HG03196 (cell line): Measurements from ENCODE around the gene OGG1.

ENCODE experiments used
- ATAC-seq: cut with Tn5 transposase; IDR thresholded peaks from one replicate; pipeline ENCODE4 v1.9.1; 2021; ENCODE audit not compliant: unreplicated experiment

OGG1 gene

DNA sequence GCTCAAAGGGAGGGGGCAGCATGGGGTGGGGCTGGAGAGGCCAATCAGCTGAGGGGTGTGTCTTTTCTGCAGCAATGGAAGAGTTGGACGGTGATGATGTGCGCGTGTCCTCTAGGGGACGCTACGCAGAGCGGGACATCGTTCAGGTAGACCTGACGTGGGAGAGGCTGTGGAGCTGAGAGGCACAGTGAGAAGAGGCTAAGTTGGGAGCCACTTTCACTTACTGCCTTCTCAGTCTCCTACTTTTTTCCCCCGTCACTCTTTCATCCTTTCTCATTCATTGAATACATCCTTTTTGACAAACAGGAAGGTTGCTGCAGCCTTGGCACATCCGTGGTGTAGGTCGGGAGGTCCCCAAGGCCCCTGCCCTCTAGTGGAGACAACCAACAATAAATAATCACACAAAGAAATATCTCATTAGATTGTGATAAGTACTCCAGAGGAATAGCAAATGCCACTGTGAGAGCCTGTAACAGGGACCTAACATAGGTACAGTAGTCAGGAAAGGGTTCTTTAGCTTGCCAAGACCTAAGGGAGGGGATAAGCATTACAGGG is 22.6 kb upstream of the OGG1 start:
- no peak for ATAC-seq

DNA sequence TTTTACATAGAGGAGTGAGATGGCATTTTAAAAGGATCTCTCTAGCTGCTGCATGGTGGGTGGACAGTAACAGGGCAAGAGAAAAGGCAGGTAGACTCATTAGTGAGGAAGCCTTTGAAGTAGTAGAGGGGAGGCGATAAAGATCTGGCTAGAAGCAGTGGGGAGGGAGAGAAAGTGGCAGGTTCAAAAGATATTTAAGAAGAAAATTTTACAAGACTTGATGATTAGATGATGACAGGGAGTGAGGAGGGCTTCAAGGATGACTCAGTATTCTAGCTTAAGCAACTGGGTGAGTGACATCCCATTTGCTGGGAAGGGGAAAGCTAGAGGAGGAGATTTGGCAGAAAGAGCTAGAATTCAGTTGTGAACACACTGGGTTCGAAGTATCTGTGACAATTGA is 22.0 kb upstream of the OGG1 start:
- ATAC-seq, result no peak

DNA sequence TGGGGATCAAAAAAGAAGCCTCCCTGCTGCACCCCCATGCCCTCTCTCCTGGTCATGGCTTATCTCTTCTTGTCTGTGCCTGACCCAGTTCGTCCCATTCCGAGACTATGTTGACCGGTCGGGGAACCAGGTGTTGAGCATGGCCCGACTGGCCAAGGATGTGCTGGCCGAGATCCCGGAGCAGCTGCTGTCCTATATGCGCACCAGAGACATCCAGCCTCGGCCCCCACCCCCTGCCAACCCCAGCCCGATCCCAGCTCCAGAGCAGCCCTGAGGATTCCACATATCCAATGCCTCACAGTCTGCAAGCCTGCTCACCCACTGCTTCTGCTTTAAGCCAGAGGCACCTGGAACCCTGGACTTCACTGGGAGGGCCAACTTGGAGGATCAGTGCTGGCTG is 20.3 kb upstream of the OGG1 start:
- no peak for ATAC-seq

DNA sequence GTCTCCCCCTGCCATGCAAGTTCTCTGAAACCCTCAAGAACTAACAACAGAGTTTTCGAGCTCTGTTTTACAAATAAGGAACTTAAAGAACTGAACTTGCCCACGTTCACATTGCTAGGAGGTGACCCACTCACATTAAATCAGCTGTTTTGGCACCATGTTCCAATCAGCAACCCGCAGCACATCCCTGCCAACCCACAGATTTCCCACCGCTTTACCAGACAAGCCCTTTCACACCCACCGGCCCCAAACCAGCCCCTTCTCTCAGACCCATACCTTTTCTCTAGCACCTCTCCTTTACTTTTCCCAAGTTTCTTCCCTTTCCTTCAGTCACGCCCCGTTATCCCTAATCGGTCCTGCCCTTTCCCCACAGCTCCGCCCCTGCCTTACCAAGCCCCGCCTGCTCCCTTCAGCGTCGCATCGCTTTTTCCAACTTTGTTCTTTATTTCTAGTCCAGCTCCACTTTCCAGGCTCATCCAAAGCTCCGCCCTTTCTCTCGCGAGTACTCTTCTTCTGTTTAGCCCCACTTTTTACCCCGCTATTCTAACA is 19.0 kb upstream of the OGG1 start:
- ATAC-seq, result peak; percentile 33

DNA sequence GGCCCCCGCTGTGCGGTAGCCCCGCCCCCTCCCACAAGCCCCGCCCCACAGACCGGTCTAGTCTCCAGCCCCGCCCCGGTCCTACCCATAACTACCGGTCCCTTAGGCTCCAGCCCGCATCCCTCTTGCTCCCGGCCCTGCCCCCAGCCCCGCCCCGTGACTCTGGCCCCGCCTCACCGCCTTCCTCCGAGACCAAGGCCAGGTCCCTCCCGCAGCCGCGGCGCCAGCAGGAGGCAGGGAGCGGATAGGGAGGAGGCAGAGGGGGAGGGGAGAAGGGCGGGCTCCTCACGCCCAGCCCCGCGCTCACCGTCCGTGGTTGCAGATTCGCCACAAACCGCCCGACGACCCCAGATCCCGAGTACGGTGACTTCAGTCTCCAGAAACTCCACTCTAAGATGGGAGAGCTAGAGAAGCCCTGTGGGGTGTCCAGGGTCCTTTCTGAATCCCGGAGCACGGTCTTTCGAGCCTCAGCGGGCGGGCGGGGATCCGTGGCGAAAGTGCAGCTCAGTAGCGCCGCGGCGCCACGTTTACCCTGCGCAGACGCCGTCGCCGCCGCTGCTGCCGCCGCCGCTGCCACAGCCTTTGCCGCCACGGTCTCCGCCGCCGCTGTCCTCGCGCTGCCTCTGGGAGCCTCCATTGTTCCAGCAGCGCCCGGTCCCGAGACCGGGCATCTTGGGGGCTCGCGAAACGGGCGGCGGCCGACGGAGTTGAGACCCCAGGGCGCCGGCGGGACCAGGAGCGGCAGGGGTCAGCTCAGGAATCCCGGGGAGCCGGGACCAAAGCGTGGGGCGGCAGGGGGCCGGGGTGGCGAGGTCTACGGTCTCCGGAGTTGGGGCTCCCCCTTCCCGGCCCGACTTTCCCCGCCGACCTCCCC is 18.3 kb upstream of the OGG1 start, which contains the start of gene BRPF1:
BRPF1 (plus strand) TSS at position 530 of the 874 bp plus-strand sequence. CDS start 2,406 bp downstream, outside the sequence.
- peak; percentile 91 for ATAC-seq

DNA sequence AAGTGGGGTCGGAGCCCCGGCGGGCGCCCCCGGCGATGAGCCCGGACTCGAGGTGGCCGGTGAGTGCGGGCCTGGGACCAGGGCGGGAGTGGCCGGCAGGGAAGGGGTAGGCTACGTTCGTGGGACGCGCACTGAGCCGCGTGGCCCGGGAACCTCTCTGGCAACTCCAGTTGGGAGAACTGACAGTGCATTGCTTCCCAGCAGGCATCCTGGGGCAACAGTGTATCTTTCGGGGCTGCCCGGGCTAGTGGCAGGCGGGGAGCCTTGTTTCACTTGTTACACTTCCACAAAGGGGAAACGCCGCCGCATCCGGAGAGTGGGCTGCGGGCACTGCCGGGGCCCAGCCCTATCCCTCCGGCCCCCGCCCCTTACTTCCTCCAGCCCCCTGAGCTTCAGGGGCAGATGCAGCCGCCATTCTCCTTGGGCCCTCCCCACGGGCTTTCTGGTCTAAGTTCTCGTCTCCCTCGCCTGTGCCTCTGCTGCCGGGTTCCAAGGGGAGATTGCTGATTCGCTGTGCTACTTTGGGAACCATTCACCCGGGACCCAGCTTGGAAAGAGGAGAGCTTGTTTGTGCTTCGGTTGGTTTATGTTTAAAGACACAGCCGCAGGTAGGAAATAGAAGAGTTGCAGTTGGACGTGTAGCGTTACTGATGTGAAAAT is 17.5 kb upstream of the OGG1 start:
- peak; percentile 10 for ATAC-seq

DNA sequence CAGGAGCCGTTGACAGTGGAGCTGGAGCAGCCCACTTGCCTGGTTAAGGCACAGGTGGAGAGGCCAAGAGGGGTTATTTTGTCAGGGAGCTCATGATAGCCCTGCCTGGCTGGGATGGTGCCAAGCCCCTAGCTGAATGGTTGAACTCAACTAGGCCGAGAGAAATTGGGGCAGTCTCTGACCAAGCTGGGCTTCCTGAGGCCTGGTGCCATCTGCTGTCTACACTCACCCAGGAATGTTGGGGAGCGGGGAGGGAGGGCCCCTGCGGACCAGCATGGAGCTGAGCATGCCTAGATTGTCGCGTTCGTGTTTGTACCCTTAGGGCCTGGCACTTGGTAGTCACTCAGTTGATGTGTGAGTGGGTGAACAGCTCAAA is 17.0 kb upstream of the OGG1 start:
- ATAC-seq, result no peak

DNA sequence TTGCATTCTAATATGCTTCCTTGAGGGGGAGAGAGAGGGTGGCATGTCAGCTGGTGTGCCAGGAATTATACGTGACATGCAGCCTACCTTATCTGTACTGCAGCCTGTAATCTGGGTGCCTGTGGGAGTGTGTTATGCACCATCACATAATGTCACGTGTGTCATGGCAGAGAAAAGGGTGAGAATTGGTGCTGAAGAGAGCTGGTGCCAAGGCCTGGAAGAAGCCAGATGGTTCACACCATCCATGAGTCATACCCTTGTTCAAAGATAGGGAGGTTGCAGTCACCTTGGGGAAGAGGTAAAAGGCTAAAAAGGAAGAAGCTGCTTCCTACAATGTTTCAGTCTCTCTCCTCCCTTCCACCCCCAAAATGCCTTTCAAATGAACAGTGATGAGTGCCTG is 12.9 kb upstream of the OGG1 start:
- no peak for ATAC-seq

DNA sequence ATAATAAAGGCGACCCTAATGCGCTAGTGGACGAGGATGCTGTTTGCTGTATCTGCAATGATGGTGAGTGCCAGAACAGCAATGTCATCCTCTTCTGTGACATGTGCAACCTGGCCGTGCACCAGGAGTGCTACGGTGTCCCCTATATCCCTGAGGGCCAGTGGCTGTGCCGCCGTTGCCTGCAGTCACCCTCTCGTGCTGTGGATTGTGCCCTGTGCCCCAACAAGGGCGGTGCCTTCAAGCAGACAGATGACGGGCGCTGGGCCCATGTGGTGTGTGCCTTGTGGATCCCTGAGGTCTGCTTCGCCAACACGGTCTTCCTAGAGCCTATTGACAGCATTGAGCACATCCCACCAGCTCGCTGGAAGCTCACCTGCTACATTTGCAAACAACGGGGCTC is 10.6 kb upstream of the OGG1 start:
- no peak for ATAC-seq

DNA sequence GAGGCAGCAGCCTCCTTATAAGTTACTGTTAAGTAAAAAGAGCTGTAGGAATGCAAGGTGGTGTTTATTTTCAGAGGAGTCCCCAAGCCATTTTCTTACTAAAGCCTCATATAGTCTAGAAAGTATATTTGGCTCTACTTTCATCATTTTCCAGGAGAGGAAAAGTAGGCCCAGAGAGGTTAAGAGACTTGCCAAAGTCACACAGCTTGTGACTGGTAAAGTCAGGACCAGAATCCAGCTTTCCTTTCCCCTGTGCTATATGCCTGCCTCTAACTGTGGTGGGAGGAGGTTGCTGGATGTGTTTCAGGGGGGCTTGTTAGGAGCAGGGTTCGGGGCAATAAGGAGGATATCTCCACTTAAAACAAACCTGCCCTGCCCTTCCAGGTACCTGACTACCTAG is 7.2 kb upstream of the OGG1 start:
- ATAC-seq, result no peak

DNA sequence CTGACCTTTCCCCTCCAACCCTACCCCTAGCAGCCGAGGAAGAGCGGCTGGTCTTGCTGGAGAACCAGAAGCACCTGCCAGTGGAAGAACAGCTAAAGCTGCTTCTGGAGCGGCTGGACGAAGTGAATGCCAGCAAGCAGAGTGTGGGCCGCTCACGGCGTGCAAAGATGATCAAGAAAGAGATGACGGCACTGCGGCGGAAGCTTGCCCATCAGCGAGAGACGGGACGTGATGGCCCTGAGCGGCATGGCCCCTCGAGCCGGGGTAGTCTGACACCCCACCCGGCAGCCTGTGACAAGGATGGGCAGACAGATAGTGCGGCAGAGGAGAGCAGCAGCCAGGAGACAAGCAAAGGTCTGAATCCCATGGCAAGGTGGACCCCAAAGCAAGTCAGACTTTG is 6.2 kb upstream of the OGG1 start:
- ATAC-seq, result no peak

DNA sequence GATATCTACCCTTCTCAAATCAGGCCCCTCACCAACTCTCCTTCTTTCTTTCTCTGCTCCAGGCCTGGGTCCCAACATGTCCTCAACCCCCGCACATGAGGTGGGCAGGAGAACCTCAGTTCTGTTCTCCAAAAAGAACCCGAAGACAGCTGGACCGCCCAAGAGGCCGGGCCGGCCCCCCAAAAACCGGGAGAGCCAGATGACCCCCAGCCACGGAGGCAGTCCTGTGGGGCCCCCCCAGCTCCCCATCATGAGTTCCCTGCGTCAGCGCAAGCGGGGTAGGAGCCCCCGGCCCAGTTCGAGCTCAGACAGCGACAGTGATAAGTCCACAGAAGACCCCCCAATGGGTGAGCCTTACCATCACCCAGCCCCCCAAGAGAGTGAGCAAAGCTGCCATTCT is 5.6 kb upstream of the OGG1 start:
- ATAC-seq, result no peak

DNA sequence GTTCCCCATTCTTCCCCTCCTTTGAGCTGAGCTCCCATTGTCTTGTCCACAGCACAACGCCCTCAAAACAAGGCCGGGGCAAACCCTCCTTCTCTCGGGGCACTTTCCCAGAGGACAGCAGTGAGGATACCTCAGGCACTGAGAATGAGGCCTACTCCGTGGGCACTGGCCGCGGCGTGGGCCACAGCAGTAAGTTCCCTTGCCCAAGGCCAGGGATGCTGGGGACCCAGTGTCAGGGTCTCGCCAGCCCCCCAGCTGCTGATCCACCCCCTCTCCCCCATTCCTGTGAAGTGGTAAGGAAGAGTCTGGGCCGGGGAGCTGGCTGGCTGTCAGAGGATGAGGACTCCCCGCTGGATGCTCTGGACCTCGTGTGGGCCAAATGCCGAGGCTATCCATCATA is 4.2 kb upstream of the OGG1 start:
- no peak for ATAC-seq

DNA sequence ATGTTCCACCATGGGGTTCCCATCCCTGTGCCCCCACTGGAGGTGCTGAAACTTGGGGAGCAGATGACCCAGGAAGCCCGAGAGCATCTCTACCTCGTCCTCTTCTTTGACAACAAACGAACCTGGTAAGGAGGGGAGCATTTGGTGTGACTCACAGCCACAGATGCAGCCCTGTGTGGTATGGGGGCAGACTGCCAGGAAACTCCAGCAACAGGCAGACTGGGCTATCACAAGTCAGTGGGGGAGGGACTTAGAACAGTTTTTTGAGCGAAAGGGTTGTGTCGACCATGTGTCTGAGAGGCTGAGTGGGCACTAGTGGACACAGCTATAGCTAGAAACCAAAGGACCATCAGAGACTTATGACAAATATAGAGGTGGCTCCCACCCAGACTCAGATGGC is 3.4 kb upstream of the OGG1 start:
- no peak for ATAC-seq

DNA sequence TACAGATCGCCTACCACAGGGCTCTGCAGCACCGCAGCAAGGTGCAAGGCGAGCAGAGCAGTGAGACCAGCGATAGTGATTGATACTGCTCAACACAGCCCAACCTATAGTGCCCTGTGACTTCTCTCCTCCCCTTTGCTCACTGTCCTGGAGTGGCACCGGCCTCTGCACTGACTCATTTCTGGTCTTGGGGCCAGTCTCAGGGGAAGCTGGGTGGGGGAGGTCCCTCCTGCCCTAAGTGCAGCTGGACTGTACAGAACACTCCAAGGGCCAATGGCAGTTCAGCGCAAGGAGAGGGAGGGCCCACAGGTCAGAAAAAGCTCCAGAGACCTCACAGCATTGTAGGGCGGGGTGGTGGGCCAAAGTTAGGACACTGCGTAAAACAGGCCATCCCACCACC is 2.5 kb upstream of the OGG1 start:
- ATAC-seq, result no peak

DNA sequence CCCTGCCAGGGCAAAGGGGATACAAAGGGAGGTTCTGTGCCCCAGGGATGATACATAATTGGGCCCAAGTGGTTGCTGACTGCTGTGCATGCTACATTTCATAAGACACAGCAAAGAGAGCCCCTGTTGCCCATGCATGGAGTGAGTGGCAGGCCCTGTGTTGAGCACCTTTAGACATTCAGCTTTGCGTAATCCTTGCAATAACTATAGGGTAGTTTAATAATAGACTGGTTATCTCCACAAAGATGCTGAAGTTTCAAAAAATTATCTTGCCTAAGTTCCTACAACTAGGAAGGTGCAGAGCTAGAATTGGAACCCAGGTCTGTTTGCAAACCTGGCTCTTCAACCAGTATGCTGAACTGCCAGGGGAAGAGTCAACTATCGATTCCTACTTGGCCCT is 1.7 kb upstream of the OGG1 start:
- ATAC-seq, result no peak

DNA sequence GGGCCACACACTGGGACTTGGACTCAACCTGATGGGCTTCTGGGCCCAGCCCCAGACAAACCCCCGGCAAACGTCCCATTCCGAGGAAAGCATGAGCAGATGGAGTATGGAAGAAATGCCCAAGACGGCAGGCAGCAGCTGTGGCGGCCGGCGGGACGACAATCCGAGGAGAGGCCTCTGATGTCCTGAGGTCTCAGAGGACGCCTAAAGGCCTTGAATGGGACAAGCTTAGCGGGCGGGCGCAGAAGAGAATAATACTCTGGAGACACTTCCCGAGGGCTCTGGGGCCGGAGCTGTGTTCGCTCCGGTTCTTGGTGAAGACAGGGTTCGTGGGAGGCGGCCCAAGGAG is 482 bp upstream of the OGG1 start:
- no peak for ATAC-seq

DNA sequence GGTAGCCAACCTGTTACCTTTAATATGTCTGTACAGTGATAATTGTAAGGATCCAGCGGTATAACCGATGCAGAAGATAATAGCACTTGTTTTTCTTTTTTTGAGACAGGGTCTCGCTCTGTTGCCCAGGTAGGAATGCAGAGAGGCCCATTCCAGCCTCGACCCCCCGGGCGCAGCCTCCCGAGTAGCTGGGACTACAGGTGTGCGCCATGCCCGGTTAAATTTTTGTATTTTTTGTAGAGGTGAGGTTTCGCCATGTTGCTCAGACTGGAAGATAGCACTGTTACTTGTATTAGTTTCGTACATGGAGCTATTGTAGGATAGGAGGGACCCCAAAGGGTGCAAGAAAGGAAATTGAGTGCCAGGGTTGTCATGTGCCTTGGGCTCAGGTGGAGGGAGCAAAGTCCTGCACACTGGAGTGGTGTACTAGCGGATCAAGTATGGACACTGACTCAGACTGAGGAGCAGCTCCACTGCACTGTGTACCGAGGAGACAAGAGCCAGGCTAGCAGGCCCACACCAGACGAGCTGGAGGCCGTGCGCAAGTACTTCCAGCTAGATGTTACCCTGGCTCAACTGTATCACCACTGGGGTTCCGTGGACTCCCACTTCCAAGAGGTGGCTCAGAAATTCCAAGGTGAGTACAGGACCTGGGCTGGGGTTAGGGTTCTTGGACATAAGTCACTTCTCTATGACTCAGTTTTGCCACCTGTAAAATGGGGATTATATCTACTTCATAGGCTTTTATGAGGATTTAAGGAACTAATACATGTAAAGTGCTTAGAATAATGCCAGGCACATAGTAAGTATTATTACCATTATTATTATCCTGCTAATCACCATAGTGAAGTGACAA is 1.0 kb downstream of the OGG1 start:
- no peak for ATAC-seq

DNA sequence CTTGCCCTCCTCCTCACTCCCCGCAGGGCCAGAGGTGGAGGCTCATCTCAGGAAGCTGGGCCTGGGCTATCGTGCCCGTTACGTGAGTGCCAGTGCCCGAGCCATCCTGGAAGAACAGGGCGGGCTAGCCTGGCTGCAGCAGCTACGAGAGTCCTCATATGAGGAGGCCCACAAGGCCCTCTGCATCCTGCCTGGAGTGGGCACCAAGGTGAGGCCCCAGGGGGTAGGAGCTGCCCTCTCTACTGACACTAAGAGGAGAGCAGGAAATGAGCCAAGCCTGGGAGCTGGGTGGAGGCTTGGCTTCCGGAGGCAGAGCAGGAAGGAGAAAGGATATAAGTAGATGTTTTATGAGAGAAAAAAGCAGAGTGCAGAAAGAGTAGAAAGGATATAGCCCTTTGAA is 4.9 kb downstream of the OGG1 start:
- no peak for ATAC-seq

DNA sequence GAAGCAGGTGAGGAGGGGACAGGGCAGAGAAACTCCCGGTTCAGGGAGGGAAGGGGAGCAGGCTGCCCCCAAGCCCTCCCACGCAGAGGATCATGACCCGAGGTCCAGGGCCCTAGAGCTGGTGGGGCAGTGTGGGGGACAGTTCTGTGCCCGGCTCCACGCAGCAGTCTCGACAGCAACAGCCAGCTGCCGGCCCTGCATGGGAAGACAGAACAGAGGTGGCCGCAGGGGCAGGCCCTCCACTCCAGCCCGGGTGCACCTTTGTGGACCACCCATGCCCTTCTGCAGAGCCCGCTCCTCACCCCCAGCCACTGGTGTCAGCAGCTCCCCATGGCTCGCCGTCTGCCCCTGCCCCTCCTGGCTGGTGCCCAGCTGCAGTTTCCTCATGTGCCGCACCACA is 7.7 kb downstream of the OGG1 start:
- no peak for ATAC-seq
